HG03469 (cell line): ENCODE results near the gene NTNG2.
"Not testable (repeated sequence)": the region's sequence is repeated elsewhere in the genome, so short reads cannot be mapped to it uniquely, and the experiment has no call there.

Source experiments
- ATAC-seq: cut with Tn5 transposase; IDR thresholded peaks from one replicate; pipeline ENCODE4 v1.9.1; 2021; ENCODE audit warnings: mild to moderate bottlenecking, moderate library complexity, moderate number of reproducible peaks; ENCODE audit not compliant: unreplicated experiment

The NTNG2 gene

DNA sequence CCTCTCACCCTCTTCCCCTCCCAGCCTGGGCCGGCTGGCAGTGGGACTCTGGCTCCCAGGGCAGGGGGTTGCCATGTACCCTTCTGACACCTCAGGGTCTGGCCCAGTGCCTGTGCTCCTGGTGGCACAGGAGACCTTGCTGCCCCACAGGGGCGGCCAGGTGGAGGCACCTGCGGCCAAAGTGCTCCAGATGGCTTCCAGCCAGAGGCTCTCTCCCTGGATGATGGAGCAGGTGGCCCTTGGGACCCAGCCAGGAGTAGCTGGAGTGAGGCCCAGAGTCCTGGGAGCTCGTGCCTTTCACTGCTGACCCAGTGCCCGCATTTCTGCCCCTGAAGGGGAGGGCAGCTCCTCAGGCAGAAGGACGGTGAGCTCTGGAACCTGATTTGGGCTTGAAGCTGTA, 87.3 kb downstream of the NTNG2 start:
- no peak for ATAC-seq

DNA sequence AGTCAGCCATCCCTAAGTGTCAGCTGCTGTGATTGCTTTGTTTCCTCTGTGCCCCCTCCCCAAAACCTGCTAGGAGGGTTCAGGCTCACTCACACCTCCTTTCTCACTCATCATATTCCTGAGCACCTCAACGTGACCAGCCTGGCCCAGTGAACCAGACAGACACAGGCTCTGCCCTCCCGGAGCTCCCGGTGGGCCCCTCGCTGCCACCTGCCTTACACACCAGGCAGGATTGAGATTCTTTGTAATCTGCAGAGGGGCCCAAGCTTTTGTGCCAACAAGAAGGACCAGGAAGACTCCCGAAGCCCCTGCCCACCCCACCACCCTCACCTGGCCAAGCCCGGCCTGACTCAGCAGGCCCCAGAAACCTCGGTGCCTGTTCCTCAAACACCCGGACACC, 87.8 kb downstream of the NTNG2 start:
- ATAC-seq, result no peak

DNA sequence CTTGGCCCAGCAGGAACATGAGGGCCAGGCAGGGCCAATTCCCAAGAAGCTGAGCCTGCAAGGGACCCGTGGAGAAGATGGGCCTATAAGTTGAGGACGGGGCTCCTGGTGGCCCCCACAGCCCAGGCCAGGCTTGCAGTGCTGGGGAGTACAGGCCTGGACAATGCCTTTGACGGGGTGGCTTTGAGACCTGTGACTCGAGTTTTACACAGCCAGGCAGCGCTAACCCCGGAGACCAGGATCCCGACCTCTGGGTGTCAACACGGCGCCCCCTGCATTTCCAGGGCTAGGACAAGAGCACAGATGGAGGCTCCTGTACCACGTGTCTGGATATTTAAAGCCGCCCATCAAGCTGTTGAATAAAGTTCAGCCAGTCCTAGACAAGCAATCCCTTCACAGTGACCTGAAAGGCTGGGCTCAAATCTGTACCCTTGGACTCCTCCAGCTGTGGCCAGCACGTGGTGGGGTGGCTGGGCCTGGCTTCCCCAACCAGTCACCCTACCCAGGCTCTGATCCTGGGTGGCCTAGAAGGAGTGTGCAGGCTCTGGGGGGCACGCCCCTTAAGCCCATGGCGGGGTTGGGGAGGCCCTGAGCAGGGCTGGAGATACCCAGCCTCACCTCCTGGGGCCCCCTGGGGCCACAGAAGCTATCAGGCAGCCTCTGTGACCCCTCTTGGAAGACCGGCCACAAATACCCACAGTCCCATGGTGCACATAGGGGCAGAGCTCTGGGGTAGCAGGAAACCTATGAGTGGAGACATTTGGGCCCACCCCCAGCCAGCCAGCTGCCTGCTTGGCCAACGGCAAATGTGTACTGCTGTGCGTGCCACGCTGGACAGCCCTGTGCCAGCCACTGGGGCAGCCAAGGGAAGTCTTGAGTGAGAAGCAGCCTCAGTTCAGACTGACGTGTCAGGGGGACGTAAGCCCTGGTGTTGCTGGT, 88.7 kb downstream of the NTNG2 start:
- ATAC-seq, result no peak

DNA sequence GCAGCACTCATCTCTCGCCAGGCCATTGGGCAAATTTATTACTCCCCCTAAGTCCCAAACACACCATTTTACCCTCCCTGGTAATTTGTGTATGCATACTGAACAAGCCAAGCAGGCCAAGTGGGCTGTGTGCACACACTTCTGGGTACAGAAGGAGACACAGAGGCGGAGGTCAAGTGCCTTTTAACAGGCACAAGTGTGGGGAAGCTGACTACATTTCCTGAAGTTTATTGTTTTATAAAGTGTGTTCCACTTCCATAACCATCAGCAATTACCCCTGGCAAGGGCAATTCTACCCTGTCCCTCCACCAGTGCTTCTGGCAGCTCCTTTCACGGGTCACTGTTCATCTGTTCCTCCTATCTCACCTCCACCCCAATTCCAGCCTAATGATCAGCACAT, 99.0 kb downstream of the NTNG2 start:
- no peak for ATAC-seq

DNA sequence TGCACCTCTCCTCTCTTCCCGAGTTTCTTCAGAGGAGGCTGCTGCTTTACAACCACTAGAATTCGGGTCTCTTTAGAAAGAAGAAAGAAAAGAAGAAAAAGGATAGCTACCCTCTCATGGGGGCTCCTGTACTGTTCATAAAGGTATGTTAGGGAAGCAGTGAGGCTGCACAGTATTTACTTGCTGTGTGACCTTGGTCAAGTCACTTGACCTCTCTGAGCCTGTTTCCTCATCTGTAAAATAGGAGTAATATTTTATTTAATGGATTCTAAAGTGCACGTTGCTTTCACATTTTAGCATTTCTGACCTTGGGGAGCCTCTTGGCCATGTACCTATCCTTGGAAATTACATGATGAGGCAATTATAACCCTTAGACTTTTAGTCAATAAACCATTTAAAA, 104.2 kb downstream of the NTNG2 start:
- ATAC-seq, result no peak

DNA sequence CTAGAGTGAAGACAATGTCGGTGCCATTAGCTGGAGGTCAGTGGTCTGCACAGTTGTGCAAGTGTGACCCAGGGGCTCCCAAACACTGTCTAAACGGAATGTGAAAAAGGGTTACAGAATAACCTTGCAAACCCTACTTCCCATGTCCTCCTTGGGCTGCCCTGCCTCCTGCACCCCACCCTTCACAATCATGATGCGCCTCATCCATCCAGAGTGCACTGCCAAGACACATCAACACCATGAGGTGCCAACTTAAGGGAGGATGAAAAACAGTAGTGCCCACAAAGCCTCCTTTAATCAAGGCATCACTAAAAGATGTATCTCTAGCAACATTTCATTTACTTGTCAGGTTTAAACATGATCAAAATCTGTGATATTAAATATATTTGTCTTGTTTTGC, 105.8 kb downstream of the NTNG2 start:
- ATAC-seq, result no peak

DNA sequence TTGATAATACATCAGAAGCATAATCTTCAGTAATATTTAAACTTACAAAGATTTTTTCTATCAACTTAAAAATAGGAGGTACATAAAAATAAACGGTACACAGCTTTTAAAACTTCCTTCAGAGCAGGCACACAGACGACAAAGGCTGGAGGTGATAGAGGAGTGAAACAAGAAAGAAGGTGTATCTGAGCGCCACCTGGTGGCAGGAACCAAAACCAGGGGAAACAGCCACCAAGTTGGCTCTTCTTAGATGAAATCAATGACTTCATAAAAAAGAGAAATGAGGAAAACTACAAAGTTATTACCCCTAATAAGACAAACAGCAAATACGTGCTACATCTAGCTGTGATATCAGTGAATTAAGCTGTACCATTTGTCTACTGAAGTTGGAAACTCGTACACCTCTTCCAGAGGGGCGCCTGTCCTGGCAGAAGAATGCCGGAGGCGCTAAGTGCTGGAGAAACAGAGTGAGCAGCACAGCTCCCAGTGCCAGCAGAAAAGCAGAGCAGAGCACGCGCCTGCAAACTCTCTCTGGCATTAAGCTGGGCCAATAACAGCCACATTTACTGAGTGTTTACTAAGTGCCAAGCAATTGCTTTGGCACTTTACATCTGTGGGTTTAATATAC, 107.0 kb downstream of the NTNG2 start:
- ATAC-seq, result no peak

DNA sequence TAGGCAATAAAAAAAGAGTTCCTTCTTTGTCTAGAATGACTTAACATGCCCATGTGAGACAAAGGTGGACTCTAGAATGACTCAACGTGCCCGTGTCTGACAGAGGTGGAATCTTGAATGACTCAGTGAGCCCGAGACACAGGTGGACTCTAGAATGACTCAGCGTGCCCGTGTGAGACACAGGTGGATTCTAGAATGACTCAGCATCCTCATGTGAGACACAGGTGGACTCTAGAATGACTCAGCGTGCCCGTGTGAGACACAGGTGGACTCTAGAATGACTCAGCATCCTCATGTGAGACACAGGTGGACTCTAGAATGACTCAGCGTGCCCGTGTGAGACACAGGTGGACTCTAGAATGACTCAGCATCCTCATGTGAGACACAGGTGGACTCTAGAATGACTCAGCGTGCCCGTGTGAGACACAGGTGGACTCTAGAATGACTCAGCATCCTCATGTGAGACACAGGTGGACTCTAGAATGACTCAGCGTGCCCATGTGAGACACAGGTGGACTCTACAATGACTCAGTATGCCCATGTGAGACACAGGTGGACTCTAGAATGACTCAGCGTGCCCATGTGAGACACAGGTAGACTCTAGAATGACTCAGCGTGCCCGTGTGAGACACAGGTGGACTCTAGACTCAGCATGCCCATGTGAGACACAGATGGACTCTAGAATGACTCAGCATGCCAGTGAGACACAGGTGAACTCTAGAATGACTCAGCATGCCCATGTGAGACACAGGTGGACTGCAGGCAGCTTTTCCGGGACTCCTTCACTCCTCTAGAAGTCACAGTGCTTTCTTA, 108.1 kb downstream of the NTNG2 start:
- ATAC-seq, result not testable (repeated sequence)

DNA sequence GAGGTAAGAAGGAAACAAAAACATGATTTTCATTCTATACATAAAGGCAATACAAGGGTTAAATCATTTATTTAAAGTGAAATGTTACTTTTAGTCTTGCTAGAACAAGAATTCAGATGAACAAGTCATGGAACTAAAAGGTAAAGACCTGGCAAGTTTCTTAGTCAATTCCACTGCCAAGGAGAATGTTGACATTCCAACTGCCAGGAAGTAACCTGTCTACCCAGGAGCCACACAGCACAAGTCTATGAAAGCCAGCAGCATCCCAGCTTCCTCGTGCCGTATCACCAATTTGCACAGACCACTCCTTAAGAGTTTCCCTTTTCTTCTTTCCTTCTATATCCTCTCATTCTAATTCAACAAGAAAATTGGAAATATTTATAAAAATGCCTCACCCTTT, 113.0 kb downstream of the NTNG2 start:
- no peak for ATAC-seq

DNA sequence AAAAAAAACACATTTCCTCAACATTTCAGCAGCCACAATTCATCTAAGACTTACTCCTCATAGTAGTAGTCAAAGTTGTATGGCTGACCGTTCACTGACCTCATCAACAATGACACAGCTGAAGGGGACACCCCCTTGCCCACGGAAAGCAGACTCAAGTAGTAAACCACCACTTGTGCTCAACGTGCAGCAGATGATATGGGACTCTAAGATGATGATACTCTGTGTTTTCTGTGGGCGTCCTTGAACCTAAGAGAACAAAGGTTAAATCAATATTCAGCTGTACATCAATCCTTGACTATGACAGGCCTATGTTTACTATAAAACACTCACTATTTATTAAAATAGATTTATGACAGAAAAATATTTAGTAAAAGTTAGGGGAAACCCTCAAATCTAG, 121.3 kb downstream of the NTNG2 start:
- no peak for ATAC-seq

DNA sequence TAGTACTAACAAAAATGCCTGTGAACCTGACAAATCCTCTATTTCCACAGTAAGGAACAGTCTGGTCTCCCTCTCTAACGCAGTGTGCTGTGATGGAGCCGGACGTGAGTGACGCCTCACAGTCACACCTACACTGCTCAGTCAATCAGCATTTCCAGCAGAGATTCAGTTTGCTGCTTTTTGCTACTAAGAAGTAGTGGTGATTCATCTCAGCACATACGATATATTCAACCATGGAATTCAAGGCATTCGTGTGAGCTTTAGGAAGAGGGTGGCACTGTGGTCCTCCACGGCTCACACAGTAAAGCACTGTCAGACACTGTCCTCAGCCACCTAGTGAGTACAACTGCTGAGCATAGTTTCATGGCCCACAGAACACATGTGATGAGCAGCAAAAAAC, 122.0 kb downstream of the NTNG2 start:
- no peak for ATAC-seq

DNA sequence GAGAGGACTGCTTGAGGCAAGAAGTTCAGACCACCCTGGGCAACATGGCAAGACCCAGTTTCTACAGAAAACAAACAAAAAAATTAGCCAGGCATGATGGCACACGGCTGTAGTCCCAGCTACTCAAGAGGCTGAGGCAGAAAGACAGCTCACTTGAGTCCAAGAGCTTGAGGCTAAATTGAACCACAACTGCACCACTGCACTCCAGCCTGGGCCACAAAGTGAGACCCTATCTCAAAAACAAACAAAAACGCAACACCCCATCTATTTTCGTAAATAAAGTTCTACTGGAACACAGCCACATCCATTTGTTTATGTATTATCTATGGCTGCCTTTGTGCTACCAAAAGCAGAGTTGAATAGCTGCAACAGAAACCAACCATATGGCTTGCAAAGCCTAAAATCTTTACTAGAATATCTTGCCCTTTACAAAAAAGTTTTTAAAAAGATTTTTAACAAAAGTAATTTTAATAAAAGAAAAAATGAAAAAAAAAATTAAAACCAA, 125.5 kb downstream of the NTNG2 start:
- no peak for ATAC-seq

DNA sequence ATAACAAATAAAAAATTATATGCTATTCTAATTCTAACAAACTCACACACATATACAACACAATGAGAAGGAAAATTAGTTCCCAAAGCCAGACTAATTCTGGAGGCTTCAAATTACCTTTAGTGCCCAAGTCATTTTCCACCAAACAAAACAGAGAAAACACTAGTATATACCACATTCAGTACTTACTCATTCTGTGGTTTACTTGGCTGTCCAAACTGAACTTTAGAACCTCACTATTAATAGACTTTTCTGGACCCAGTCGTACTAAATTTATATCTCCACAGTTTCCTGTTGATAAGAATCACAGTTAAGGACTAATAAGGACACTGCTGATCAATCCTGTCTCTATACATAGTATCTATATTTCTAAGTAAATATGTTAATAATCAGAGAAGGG, 126.5 kb downstream of the NTNG2 start:
- no peak for ATAC-seq

DNA sequence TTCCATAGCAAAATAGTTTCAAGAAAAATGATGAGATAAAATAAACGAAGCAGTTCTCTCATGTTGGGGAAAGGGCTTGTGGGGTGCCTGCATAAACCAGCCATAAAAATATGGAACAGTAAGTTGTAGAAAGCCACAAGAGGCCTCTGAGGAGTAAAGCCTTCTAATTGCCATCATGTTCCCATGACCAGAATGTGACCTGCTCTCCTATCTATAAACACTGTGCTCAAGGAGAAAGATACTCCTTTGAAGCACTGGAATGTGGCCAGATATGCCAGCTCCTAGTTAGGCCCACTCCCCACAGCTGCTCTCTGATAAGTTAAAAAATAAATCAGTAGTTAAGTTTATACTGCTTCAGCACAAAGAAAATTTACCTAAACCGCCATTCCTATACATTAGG, 127.1 kb downstream of the NTNG2 start:
- ATAC-seq, result no peak

DNA sequence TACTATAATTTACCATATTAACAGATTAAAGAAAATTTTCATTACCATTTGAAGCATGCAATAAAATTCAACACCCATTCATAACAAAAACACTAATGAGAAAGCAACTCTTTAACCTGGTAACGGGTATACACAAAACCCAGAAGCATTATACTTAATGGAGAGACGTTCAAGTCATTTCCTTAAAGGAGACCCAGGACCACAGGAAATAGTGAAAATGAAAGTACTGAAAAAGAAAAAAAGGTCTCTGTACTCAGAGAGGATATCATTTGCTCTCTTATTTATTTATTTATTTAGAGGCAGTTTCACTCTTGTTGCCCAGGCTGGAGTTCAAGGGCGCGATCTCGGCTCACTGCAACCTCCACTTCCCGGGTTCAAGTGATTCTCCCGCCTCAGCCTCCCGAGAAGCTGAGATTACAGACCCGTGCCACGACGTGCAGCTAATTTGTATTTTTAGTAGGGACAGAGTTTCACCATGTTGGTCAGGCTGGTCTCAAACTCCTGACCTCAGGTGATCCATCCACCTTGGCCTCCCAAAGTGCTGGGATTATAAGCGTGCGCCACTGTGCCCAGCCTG, 131.4 kb downstream of the NTNG2 start:
- ATAC-seq, result no peak
